Tongue (tissue), 2 donors: Measurements from ENCODE around the gene GPM6B. TPM values are rescaled to one million over a fixed set of nuclear protein-coding genes. Genes with fewer than 3 reads are reported as not detected.
"Not testable (repeated sequence)": the region's sequence is repeated elsewhere in the genome, so short reads cannot be mapped to it uniquely, and the experiment has no call there.

Experiments used
- DNase-seq: peaks from one replicate; pipeline ENCODE4 v3.0.0-alpha.2; 2015
- total RNA-seq: library from RNA; depleted of rRNA; stranded (reverse); fragments of >200 nt; gene quantifications from one replicate; pipeline ENCODE4 v1.2.3, GENCODE V29; 2014

The GPM6B gene
- total RNA-seq, 1 donor from 2014 or later = 38.9 TPM

DNA sequence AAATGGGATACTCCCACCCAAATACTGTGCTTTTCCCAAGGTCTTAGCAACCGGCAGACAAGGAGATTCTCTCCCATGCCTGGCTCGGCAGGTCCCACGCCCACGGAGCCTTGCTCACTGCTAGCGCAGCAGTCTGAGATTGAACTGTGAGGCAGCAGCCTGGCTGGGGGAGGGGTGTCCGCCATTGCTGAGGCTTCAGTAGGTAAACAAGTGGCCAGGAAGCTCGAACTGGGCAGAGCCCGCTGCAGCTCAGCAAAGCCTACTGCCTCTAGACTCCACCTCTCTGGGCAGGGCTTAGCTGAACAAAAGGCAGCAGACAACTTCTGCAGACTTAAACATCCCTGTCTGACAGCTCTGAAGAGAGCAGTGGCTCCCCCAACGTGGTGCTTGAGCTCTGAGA lies 92.0 kb downstream of the GPM6B start:
- not testable (repeated sequence) for DNase-seq

DNA sequence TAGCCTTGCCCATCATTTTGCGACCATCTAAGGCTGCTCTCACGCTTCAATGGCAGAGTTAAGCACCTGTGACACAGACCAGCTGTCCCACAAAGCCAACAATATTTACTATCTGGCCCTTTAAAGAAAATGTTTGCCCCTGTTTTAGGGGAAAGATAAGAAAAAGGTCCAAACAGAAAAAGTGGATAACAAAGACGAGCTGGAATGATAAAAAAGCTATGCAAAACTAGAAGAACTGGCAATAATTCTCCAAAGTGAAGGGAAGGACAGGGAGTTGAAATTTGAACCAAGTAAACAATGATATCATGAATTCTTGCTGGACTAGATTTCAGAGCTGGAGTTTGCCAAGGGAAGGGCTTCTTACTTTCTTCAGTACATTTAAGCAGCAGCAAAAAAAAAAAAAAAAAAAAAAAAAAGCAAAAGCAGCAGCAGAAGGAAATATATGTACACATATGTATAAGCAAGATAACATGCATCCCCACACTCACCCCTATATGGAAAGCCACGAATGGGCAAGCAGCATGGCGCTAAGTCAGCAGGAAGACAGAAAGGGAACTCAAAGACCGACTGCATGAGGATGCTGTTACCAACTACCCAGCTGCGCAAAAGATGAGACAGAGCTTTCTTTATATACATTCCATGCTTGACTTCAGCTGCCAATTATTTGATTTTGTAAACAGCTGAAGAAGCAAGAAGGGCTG lies 94.9 kb downstream of the GPM6B start:
- peak; percentile 92 for DNase-seq

DNA sequence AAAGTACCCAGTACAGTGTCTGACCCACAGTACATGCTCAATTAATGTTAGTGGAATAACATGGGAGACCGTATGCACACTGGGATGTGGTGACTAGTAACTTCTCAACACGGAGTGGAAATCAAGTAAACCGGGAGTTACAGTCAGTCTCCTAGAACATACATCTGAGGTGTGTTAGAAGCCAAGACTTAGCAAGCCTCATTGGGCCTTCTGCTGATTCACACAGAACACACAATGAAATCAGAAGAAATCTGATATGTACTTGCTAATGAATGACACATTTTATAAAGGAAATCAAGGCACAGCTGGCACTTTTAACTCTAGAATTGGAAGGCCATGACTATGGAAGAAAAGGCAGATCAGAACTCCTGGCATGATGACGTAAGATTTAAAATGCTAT lies 95.5 kb downstream of the GPM6B start:
- DNase-seq = no peak

Other genes starting within 250 kb of the GPM6B start
- 12.5 TPM for gene EGFL6, start 247.5 kb downstream of the GPM6B start, total RNA-seq
- gene TCEANC, start 164.0 kb downstream of the GPM6B start, total RNA-seq = 6.5 TPM
- gene RAB9A, start 128.0 kb downstream of the GPM6B start, total RNA-seq = 37.2 TPM
- 23.5 TPM for gene TRAPPC2, start 82.5 kb downstream of the GPM6B start, total RNA-seq
- 31.7 TPM for gene OFD1, start 82.3 kb downstream of the GPM6B start, total RNA-seq
- gene GEMIN8, start 212.8 kb upstream of the GPM6B start, total RNA-seq = 10.9 TPM